ENCODE data around the gene MARK1.
"Not testable (repeated sequence)": the region's sequence is repeated elsewhere in the genome, so short reads cannot be mapped to it uniquely, and the experiment has no call there.

MARK1 gene

GRCh38 chr1:220611100-220611499 lies 83.2 kb downstream of the MARK1 start:
- not testable (repeated sequence) for DNase-seq (ENCODE audit: low read depth in 2 of 2)

DNA sequence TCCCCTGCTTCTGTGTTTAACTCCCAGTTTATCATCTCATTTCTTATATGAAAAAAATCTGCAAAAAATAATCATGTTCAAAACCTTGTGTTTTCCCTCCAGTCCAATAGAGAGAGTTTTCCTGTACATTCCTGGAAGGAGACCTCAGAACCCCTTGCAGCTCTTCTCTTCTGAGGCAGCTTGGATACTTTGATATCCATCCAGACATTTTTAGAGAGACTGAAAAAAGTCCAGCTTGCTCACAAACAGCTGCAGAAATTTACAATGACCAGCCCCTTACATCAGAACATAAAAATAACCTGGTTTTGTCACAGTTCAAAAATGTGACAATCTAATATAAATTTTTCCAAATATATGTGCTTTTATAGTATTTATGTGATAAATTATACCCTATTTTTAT lies 88.9 kb downstream of the MARK1 start:
- no peak for DNase-seq (ENCODE audit: low read depth in 2 of 2)

DNA sequence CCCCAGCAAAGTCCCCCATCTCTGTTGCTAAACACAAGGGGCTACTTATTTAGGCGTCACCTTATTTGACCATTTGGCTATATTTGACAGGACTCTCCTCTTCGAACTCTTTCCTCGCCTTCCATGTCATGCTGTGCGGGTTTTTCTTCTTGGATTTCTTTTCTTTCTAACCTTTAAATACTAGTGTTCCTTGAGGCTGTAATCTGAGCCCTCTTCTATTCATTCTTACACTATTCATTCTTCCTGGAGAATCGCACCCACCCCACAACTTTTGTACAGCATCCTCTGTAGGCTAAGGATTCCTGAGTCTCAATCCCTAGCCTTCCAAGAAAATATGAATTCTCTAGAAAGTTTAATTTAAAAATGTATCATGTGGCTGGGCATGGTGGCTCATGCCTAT lies 100.5 kb downstream of the MARK1 start:
- no peak for DNase-seq (ENCODE audit: low read depth in 2 of 2)

GRCh38 chr1:220631238-220631815 lies 103.4 kb downstream of the MARK1 start:
- DNase-seq (ENCODE audit: low read depth in 2 of 2) = no peak

DNA sequence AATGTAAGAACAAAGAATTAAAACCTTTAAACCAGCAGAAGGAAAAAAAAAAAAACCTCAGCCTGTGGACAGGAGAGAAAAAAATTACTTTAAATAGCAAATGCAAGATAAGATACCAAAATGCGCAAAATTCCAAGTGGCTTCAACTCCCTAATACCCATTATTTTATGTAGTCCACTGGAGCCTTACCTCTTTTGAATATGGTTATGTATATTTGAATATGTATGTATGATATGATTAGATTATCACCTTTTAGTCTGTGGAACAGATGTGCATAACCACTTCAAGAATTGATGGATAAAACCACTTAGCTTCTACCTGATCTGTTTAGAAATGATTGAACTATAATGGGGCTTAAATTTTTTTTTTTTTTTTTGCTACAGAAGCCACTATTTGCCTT lies 109.8 kb downstream of the MARK1 start:
- no peak for DNase-seq (ENCODE audit: low read depth in 2 of 2)

DNA sequence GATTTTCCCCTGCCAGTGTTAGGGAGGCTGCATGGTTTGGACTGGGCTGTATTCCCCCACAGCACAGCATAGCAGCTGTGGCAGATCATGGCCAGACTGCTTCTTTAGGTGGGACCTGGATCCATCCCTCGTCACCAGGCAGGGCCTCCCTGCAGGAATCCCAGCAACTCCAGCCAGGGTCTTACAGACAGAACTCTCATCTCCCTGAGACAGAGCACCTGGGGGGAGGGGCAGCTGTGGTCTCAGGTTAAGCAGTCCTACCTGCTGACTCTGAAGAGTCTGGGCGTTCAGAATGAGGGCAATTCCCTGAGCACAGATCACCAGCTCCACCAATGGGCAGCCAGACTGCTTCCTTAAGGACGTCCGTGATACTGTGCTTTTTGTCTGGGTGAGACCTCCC lies 114.3 kb downstream of the MARK1 start:
- no peak for DNase-seq (ENCODE audit: low read depth in 2 of 2)

DNA sequence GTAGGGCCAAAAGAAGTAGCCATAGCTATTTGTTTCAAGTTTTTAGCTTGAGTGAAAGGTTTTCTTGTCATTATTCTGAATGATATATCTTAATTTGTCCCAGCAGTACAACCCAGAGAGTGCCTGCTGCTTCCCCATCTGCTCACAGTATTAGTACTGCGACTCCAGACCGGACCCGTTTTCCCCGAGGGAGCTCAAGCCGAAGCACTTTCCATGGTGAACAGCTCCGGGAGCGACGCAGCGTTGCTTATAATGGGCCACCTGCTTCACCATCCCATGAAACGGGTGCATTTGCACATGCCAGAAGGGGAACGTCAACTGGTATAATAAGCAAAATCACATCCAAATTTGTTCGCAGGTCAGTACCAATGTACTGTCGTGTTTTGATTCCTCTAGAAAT lies 125.1 kb downstream of the MARK1 start:
- DNase-seq (ENCODE audit: low read depth in 2 of 2) = no peak

- no peak for DNase-seq (ENCODE audit: low read depth in 2 of 2)
Observed at GRCh38 chr1:220655509-220655908, 127.6 kb downstream of the MARK1 start.

- no peak for DNase-seq (ENCODE audit: low read depth in 2 of 2)
Observed at GRCh38 chr1:220655961-220656740, 128.2 kb downstream of the MARK1 start.

GRCh38 chr1:220666349-220666748 lies 138.4 kb downstream of the MARK1 start:
- DNase-seq (ENCODE audit: low read depth in 2 of 2) = no peak

GRCh38 chr1:220669005-220669404 lies 141.1 kb downstream of the MARK1 start:
- no peak for DNase-seq (ENCODE audit: low read depth in 2 of 2)

DNA sequence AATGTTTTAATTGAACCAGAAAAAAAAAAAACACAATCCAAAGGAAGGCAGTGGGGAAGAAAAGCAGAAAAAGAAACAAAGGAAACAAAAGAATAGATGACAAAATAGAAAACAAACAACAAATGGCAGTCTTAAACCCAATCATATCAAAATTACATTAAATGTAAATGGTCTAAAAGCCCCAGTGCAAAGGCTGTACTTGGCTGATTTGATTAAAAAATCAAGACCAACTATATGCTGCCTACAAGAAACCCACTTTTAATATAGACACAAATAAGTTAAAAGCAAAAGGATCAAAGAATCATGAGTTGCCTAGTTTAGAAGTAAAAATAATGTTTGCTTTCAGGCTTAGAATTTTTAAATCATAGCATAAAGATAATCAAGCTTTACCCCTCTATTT lies 142.4 kb downstream of the MARK1 start:
- no peak for DNase-seq (ENCODE audit: low read depth in 2 of 2)

- no peak for DNase-seq (ENCODE audit: low read depth in 2 of 2)
Observed at GRCh38 chr1:220673921-220674320, 146.0 kb downstream of the MARK1 start.

DNA sequence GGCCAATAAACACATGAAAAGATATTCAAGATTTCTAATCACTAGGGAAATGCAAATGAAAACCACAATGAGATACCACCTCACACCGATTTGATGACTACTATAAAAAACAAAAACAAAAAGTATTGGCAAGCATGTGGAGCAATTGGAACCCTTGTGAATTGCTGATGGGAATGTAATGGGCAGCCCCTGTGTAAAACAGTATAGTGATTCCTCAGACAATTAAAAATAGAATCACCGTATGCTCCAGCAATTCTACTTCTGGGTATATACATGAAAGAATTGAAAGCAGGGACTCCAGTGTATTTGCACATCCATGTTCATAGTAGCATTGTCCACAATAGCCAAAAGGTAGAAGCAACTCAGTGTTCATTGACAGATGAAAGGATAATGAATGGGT lies 149.3 kb downstream of the MARK1 start:
- DNase-seq (ENCODE audit: low read depth in 2 of 2) = no peak

GRCh38 chr1:220680085-220680687 lies 152.2 kb downstream of the MARK1 start:
- no peak for DNase-seq (ENCODE audit: low read depth in 2 of 2)

- DNase-seq (ENCODE audit: low read depth in 2 of 2) = no peak
Observed at GRCh38 chr1:220681220-220681880, 153.4 kb downstream of the MARK1 start.

DNA sequence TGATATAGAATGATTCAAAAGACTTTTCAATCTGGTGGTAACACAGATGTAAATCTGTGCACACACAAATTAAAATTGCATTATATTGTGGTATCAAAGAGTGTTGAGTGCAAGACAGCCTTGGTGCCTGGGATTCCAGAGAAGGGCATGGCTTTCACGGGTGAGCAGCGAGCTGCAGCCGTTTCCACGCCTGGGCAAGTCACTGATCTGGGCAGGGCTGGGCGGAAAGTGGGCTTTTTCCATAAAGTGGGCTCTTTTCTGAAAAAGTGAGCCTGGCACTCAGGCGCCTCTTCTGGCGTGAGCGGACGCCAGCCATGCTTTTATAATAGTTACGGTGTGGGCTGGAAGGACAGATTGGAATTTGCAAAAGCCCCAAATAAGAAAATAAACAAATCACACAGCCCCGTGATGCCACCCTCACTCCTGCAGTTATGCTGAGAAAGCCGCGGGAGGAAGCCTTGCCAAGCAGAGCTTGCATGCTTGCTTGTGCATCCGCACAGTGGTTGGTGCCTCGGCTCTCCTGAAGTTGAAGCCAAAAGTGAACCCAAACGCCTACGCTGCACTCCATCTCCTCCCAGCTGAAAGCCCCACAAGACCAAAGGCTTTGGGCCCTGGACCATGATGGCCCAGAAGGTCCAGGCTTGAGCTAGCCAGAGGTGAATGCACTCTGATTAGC lies 155.1 kb downstream of the MARK1 start:
- DNase-seq (ENCODE audit: low read depth in 2 of 2) = no peak

GRCh38 chr1:220683716-220684115 lies 155.8 kb downstream of the MARK1 start:
- not testable (repeated sequence) for DNase-seq (ENCODE audit: low read depth in 2 of 2)

- no peak for DNase-seq (ENCODE audit: low read depth in 2 of 2)
Observed at GRCh38 chr1:220684890-220685289, 157.0 kb downstream of the MARK1 start.

GRCh38 chr1:220685879-220686278 lies 157.9 kb downstream of the MARK1 start:
- no peak for DNase-seq (ENCODE audit: low read depth in 2 of 2)

DNA sequence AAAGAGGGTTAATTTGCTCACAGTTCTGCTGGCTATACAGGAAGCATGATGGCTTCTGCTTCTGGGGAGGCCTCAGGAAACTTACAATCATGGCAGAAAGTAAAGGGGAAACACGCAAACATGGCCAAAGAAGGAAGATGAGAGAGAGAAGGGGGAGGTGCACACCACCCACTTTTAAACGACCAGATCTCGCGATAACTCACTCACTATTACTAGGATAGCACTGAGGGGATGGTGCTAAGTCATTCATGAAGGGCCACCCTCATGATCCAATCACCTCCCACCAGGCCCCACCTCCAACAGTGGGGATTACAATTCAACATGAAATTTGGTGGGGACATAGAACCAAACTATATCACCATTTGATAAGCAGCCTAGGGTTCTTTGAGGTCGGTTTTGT lies 159.9 kb downstream of the MARK1 start:
- DNase-seq (ENCODE audit: low read depth in 2 of 2) = no peak

GRCh38 chr1:220689666-220690065 lies 161.7 kb downstream of the MARK1 start:
- no peak for DNase-seq (ENCODE audit: low read depth in 2 of 2)
